A673 (cell line): Measurements from ENCODE around the gene DLGAP1.

ENCODE experiments used
- EZH2 ChIP-seq: fragments of 200-600 bp; sonication (generic); IDR thresholded peaks from 2 replicates; pipeline ENCODE4 v1.6.1; 2017; ENCODE audit warnings: borderline replicate concordance, low read depth, mild to moderate bottlenecking, mixed read lengths, antibody characterized with exemption, low read length; ENCODE audit not compliant: poor library complexity, severe bottlenecking
- TF ChIP-seq, protein P1 (sequence below): fragments of 300-800, 200-600 bp; sonication (generic); conservative IDR thresholded peaks from 2 replicates; pipeline ENCODE4 v1.5.1; 2017; ENCODE audit warnings: low read depth, mild to moderate bottlenecking, antibody characterized with exemption, low read length, moderate library complexity, mixed read lengths

DNA sequence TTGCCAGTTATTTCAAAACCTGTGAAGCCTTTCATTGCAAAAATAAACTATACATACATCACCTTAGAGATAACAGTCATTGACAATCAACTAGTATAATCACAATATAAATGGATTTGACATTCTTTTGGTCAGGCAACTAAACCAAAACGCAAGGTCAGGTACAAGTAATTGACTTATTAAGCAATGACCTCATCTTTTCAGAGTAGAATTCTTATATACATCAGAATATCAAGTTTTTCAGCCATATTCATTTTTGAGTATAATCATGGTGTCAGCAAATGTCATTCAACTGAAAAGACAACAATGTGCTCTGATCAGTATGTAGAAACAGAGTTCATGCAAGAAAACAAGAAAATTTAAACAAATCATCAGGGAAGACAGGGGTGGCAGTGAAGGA lies 796.6 kb downstream of the DLGAP1 start:
- TF ChIP-seq, protein P1, sequence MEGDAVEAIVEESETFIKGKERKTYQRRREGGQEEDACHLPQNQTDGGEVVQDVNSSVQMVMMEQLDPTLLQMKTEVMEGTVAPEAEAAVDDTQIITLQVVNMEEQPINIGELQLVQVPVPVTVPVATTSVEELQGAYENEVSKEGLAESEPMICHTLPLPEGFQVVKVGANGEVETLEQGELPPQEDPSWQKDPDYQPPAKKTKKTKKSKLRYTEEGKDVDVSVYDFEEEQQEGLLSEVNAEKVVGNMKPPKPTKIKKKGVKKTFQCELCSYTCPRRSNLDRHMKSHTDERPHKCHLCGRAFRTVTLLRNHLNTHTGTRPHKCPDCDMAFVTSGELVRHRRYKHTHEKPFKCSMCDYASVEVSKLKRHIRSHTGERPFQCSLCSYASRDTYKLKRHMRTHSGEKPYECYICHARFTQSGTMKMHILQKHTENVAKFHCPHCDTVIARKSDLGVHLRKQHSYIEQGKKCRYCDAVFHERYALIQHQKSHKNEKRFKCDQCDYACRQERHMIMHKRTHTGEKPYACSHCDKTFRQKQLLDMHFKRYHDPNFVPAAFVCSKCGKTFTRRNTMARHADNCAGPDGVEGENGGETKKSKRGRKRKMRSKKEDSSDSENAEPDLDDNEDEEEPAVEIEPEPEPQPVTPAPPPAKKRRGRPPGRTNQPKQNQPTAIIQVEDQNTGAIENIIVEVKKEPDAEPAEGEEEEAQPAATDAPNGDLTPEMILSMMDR, result no peak
- no peak for TF ChIP-seq EZH2
